Esophagus (tissue), 2 donors: ENCODE measurements around the gene GDF10. TPM values are rescaled to one million over a fixed set of nuclear protein-coding genes. Genes with fewer than 3 reads are reported as not detected.

ENCODE experiments used
- H3K27ac ChIP-seq, 2 donors: one replicate each; pipeline ENCODE4 v1.5.1; 2013; ENCODE audit warnings: low read depth in 2 of 2, mild to moderate bottlenecking in 2 of 2, inconsistent platforms in 1 of 2, low read length in 1 of 2, moderate library complexity in 1 of 2
- H3K27me3 ChIP-seq, 2 donors: one replicate each; pipeline ENCODE4 v1.6.1; 2013; ENCODE audit warnings: low read length in 2 of 2, control low read depth in 1 of 2, mild to moderate bottlenecking in 1 of 2; ENCODE audit not compliant: insufficient read depth in 2 of 2, control insufficient read depth in 1 of 2
- H3K36me3 ChIP-seq, 2 donors: one replicate each; pipeline ENCODE4 v1.6.1; 2013; ENCODE audit warnings: low read length in 1 of 2; ENCODE audit not compliant: control insufficient read depth in 2 of 2, insufficient read depth in 2 of 2
- H3K4me1 ChIP-seq, 2 donors: one replicate each; pipeline ENCODE4 v1.6.1; 2013; ENCODE audit warnings: low read length in 1 of 2; ENCODE audit not compliant: control insufficient read depth in 2 of 2, insufficient read depth in 2 of 2
- H3K4me3 ChIP-seq, 2 donors: one replicate each; pipeline ENCODE4 v1.5.1; 2013; ENCODE audit warnings: low read length in 2 of 2, mild to moderate bottlenecking in 2 of 2, low read depth in 1 of 2, moderate library complexity in 1 of 2
- H3K9me3 ChIP-seq, 2 donors: one replicate each; pipeline ENCODE4 v1.6.1; 2013; ENCODE audit warnings: mild to moderate bottlenecking in 2 of 2, low read depth in 1 of 2, low read length in 1 of 2, moderate library complexity in 1 of 2; ENCODE audit not compliant: control insufficient read depth in 2 of 2, insufficient read depth in 1 of 2
- WGBS, 2 donors: extraction: QIAGEN DNeasy Blood & Tissue Kit; methylation state at CpG; one replicate each; pipeline ENCODE4 v1.1.7; 2013; 5-methylcytosine and 5-hydroxymethylcytosine counted together
- polyA plus RNA-seq, 2 donors: library from polyadenylated mRNA; stranded (reverse); fragments of 200-250 nt; gene quantifications; one replicate each; pipeline ENCODE4 v1.2.3, GENCODE V29; 2013
- donor health status: healthy with polysubstance abuse.
- donor health status: Bipolar disorder and iron deficiency.

The GDF10 gene
- polyA plus RNA-seq = under 1 TPM; 0.22 to 0.33 TPM

DNA sequence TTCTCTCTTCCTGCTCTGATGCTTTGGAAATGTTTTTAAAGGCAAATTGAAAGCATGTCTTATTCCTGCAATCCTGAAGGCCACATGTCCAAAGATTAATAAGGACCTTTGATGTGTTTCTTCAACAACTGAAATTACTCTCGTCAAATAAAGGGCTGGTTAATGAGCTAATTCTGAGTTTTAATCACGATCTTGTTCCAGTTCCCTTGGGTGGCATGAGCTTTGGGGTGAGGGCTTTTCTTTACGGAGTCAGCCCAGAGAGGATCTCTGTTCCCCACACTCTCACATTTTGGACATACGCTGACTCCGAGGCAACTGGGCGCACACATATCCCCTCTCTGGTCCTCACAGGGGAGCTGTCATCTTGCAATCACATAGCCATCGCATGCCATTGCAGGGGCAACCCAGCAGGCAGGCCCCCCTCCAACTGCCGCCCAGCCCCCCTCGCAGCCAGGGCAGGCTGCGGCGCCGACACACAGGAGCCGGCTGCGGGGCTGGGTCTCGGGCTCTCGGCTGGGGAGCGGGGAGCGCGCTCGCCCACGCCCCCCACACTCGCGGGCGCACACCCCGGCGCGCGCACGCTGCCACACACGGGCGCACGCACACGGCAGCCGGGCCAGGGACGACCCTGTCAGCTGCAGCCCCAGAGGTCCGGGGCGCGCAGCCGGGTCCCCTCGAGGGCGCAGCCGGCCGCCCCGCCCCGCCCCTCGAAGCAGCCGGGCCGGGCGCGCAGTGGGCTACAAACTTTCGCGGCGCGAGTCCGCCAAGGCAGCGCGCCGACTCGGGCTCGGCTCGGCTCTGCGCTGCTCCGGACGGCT lies at the start of gene GDF10:
Gene GDF10 (plus strand): TSS at position 587 of the 818 bp plus-strand sequence. CDS start 455 bp downstream, outside the sequence.
- H3K27me3 ChIP-seq = peaks cover 0 to 6% of the 10 kb centered on the region in 2 donors
- WGBS, 2 donors = 4 to 5% methylated on average over 62 to 64 of the region's 64 CpGs
- H3K4me1 ChIP-seq = peaks cover 4 to 8% of the 10 kb centered on the region in 2 donors

GRCh38 chr10:47252093-47252780 lies 47.8 kb upstream of the GDF10 start:
- Histone ChIP-seq H3K27me3 (no peaks in the 10 kb centered on the region), H3K9me3 (no peaks in the 10 kb centered on the region)
- 77 to 79% methylated on average over 7 of the region's 7 CpGs for WGBS, 2 donors

More for the DNA sequence above, at the start of gene GDF10:
- Histone ChIP-seq H3K9me3 (no peaks in the 10 kb centered on the region), H3K36me3 (no peaks in the 10 kb centered on the region), H3K27ac (no peak within 1 kb of the TSS), H3K4me3 (peak within 1 kb of the TSS; percentile 27 to 45)

GRCh38 chr10:47253030-47253637 lies 46.9 kb upstream of the GDF10 start:
- H3K27me3 ChIP-seq = no peaks in the 10 kb centered on the region

More at GRCh38 chr10:47252093-47252780, 47.8 kb upstream of the GDF10 start:
- H3K36me3 ChIP-seq = no peaks in the 10 kb centered on the region
- no peaks in the 10 kb centered on the region for H3K4me1 ChIP-seq
- H3K27ac ChIP-seq = no peak overlapping the region
- no peak overlapping the region for H3K4me3 ChIP-seq

DNA sequence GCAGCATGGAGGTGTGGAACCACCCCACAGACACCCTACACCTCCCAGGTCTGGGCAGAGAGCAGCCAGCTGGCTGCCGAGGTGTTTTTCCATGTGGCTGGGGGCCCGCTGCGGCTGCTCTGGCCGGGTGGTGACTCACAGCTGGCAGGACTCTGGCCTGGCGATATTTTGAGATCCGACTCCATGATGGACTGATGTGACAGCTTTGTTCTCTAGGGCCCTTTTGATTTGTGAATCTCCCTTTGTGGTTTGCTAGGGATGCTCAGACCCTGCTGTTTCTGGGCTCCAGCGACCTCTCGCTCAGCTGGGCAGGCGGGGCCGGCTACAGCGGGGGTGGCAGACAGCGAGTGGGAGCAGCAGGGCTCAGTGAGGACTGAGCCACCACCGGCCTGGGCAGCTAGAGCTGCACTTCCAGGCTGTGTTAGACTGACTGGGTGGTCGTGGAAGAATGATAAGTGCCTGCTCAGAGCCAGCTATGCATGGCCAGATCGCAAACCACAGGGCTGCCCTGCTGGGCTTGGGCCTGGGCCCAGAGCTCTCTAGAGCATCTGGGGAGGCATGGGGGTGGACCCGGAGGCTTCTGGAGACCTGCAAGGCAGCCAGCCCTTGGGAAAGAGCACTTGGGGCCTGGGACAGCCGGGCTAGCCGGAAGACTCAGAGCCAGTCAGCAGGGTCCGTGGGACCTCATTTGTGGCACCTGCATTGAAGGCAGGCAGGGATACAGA lies 46.2 kb upstream of the GDF10 start:
- Histone ChIP-seq H3K4me1 (no peaks in the 10 kb centered on the region), H3K27me3 (no peaks in the 10 kb centered on the region), H3K36me3 (no peaks in the 10 kb centered on the region), H3K9me3 (no peaks in the 10 kb centered on the region), H3K27ac (no peak overlapping the region), H3K4me3 (no peak overlapping the region)
- WGBS, 2 donors = 72 to 80% methylated on average over 19 of the region's 19 CpGs

More at GRCh38 chr10:47253030-47253637, 46.9 kb upstream of the GDF10 start:
- no peaks in the 10 kb centered on the region for H3K4me1 ChIP-seq
- 88 to 93% methylated on average over 10 of the region's 10 CpGs for WGBS, 2 donors
- H3K27ac ChIP-seq = no peak overlapping the region
- H3K36me3 ChIP-seq = no peaks in the 10 kb centered on the region
- no peaks in the 10 kb centered on the region for H3K9me3 ChIP-seq
- no peak overlapping the region for H3K4me3 ChIP-seq

DNA sequence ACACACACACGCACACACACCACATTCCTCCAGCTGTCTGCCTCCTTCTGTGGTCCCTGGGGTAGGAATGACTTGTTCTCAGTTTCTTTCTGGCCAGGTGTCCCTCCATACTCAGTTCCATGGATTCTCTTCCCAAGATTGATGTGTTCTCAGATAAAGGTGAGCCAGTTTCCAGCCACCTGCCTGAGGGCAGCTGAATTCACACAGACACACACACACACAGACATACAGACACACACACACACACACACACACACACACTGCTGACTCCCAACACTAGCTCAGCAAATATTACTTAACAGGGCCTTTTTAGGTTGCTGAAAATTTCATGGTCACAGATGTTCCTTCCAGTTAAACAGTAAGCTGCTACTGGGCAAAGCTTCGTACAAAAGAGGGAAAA lies 45.4 kb upstream of the GDF10 start:
- H3K9me3 ChIP-seq = no peaks in the 10 kb centered on the region
- no peak overlapping the region for H3K27ac ChIP-seq
- WGBS, 2 donors = 81 to 89% methylated on average over 2 of the region's 2 CpGs
- no peaks in the 10 kb centered on the region for H3K36me3 ChIP-seq
- H3K4me3 ChIP-seq = no peak overlapping the region
- H3K27me3 ChIP-seq = no peaks in the 10 kb centered on the region
- H3K4me1 ChIP-seq = no peaks in the 10 kb centered on the region

DNA sequence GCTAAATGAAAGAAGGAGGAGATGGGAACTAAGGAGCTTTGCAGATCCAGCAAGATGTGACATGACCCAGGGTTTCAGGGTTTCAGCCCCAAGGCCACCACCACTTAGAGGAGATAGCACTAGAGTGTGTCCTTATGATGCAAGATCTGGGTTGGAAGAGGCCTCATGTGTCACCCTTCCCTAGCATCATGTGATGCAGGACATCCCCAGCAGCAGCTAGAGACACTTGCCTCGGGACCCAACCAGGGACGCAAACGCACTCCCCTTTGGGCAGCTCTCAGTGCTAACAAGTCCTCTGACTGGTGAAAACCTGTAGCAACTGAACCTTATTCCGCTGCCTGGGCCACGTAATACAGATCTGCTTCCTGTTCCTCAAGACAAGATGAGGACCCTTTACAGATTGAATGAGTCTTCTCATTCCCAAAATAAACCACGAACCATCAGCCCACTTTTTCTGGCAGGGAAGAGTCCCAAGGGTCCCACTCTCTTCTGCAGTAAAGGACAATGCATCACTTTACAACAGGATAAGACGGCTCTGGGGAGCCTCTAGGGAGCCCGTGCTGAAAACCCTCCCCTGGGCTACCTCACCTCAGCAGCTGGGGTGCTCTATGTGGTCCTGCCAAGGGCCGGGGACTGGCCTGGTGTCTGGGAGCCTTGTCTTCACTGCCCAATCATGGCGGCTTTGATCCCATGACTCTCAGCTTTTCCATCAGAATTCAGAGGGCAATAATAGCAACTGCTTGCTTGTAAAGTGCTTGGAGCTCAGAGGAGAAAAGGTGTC lies 44.8 kb upstream of the GDF10 start:
- Histone ChIP-seq H3K27me3 (no peaks in the 10 kb centered on the region), H3K4me1 (no peaks in the 10 kb centered on the region), H3K9me3 (no peaks in the 10 kb centered on the region), H3K27ac (no peak overlapping the region), H3K4me3 (no peak overlapping the region), H3K36me3 (no peaks in the 10 kb centered on the region)
- 81 to 84% methylated on average over 10 of the region's 10 CpGs for WGBS, 2 donors

- Histone ChIP-seq H3K36me3 (no peaks in the 10 kb centered on the region), H3K9me3 (no peaks in the 10 kb centered on the region), H3K4me3 (no peak overlapping the region), H3K4me1 (no peaks in the 10 kb centered on the region), H3K27ac (no peak overlapping the region), H3K27me3 (no peaks in the 10 kb centered on the region)
- WGBS, 2 donors = 94 to 100% methylated on average over 1 of the region's 1 CpG
These were observed 44.1 kb upstream of the GDF10 start for GRCh38 chr10:47255866-47256265.

DNA sequence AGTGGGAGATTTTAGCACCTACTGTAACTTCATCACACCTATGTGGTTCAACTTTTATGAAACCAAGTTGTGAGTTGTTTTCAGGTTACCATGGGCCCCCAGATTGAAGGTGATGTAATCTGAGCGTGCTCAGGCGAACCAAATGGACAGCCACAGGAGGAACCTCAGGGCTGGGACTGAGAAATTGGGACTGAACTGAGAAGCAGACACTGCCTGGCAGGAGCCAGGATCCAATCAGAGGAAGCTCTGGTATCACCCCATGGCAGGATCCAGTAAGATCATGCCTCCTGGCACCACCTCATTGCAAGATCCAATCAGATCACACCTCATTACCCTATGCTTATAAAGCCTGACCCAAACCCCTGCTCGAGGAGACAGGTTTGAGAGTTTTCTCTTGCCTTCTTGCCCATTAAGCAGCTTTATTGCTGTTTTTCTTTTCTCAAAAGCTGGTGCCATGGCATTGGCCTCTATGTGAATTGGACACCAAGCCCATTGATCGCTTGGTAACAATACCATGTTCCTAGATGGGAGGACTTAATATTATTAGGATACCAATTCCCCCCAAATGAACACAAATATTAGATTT lies 43.2 kb upstream of the GDF10 start:
- no peaks in the 10 kb centered on the region for H3K27me3 ChIP-seq
- WGBS, 2 donors = 68 to 69% methylated on average over 4 of the region's 4 CpGs
- H3K27ac ChIP-seq = no peak overlapping the region
- H3K36me3 ChIP-seq = no peaks in the 10 kb centered on the region
- no peaks in the 10 kb centered on the region for H3K9me3 ChIP-seq
- no peaks in the 10 kb centered on the region for H3K4me1 ChIP-seq
- H3K4me3 ChIP-seq = no peak overlapping the region
